OCI-LY7 (cell line): ENCODE results near the gene SGO2.

Source experiments
- EZH2phosphoT487 ChIP-seq: fragments of 200-600 bp; sonication (generic); IDR thresholded peaks from 2 replicates; pipeline ENCODE4 v1.6.1; 2018; ENCODE audit warnings: low read depth, borderline replicate concordance, mild to moderate bottlenecking, mixed run types, antibody characterized with exemption, low read length, moderate library complexity, mixed read lengths
- TF ChIP-seq, protein P1 (sequence below): fragments of 200-600 bp; sonication (generic); conservative IDR thresholded peaks from 2 replicates; pipeline ENCODE4 v1.5.1; 2014; ENCODE audit warnings: mild to moderate bottlenecking, antibody characterized with exemption, low read length, moderate library complexity, mixed read lengths

- TF ChIP-seq, protein P1, sequence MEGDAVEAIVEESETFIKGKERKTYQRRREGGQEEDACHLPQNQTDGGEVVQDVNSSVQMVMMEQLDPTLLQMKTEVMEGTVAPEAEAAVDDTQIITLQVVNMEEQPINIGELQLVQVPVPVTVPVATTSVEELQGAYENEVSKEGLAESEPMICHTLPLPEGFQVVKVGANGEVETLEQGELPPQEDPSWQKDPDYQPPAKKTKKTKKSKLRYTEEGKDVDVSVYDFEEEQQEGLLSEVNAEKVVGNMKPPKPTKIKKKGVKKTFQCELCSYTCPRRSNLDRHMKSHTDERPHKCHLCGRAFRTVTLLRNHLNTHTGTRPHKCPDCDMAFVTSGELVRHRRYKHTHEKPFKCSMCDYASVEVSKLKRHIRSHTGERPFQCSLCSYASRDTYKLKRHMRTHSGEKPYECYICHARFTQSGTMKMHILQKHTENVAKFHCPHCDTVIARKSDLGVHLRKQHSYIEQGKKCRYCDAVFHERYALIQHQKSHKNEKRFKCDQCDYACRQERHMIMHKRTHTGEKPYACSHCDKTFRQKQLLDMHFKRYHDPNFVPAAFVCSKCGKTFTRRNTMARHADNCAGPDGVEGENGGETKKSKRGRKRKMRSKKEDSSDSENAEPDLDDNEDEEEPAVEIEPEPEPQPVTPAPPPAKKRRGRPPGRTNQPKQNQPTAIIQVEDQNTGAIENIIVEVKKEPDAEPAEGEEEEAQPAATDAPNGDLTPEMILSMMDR = no peak
- no peak for TF ChIP-seq EZH2phosphoT487
Measured at GRCh38 chr2:200502196-200502595, 23.8 kb upstream of the SGO2 start.
